Renal cortex interstitium (tissue), 11 donors: ENCODE measurements around the gene WDR5. TPM values are rescaled to one million over a fixed set of nuclear protein-coding genes. Genes with fewer than 3 reads are reported as not detected.

ENCODE experiments used
- DNase-seq, 11 donors: peaks; one replicate each; pipeline ENCODE4 v3.0.0-alpha.2; 2013; ENCODE audit warnings: low read depth in 9 of 11, low spot score in 4 of 11; ENCODE audit errors: extremely low read depth in 1 of 11
- polyA plus RNA-seq, 3 donors: library from polyadenylated mRNA; unstranded; fragments of 120-200 nt; gene quantifications; one replicate each; pipeline ENCODE4 v1.2.1, GENCODE V29; 2013; ENCODE audit not compliant: insufficient read length in 3 of 3

Gene WDR5
- polyA plus RNA-seq, 3 donors, result 36.3 to 42.7 (median 36.9) TPM

- DNase-seq, result no peak
These were observed 16.6 kb downstream of the WDR5 start for GRCh38 chr9:134152488-134152887.

GRCh38 chr9:134153450-134153849 is 17.6 kb downstream of the WDR5 start:
- DNase-seq, result no peak

GRCh38 chr9:134154262-134154701 is 18.4 kb downstream of the WDR5 start:
- no peak for DNase-seq

- DNase-seq, result no peak
These were observed 20.0 kb downstream of the WDR5 start for GRCh38 chr9:134155812-134156377.

- no peak for DNase-seq
These were observed 20.9 kb downstream of the WDR5 start for GRCh38 chr9:134156564-134157377.

- no peak for DNase-seq
These were observed 21.6 kb downstream of the WDR5 start for GRCh38 chr9:134157378-134157885.

- DNase-seq, result no peak
These were observed 22.4 kb downstream of the WDR5 start for GRCh38 chr9:134158242-134158641.

GRCh38 chr9:134158753-134159392 is 23.0 kb downstream of the WDR5 start:
- no peak for DNase-seq

GRCh38 chr9:134159566-134160245 is 23.8 kb downstream of the WDR5 start:
- DNase-seq, result no peak

- DNase-seq, result no peak
These were observed 25.8 kb downstream of the WDR5 start for GRCh38 chr9:134161647-134162046.

GRCh38 chr9:134162212-134162775 is 26.4 kb downstream of the WDR5 start:
- DNase-seq, result no peak

GRCh38 chr9:134162926-134163370 is 27.1 kb downstream of the WDR5 start:
- DNase-seq, result no peak

GRCh38 chr9:134163371-134164196 is 27.7 kb downstream of the WDR5 start:
- peak in 2 of 11 donors; percentile 47 to 48 for DNase-seq

- DNase-seq, result no peak
These were observed 29.0 kb downstream of the WDR5 start for GRCh38 chr9:134164879-134165278.

- DNase-seq, result no peak
These were observed 29.8 kb downstream of the WDR5 start for GRCh38 chr9:134165357-134166315.

- DNase-seq, result no peak
These were observed 30.5 kb downstream of the WDR5 start for GRCh38 chr9:134166374-134166773.

GRCh38 chr9:134167530-134167931 is 31.6 kb downstream of the WDR5 start:
- DNase-seq, result no peak
